KMS-11 (cell line): Measurements from ENCODE around the gene WDR26.

Experiments used
- H2AFZ ChIP-seq: fragments of 200-600 bp; sonication (generic); 2 replicates; pipeline ENCODE4 v1.6.1; 2016; ENCODE audit warnings: antibody characterized with exemption, mixed run types, low read depth
- H3K27ac ChIP-seq: fragments of 200-600 bp; sonication (generic); 2 replicates; pipeline ENCODE4 v1.6.1; 2016; ENCODE audit warnings: mild to moderate bottlenecking, mixed run types
- H3K27me3 ChIP-seq: fragments of 200-600 bp; sonication (generic); 2 replicates; pipeline ENCODE4 v1.6.1; 2017; ENCODE audit warnings: mild to moderate bottlenecking, low read depth, mixed run types, moderate library complexity; ENCODE audit not compliant: insufficient read depth
- H3K36me3 ChIP-seq: fragments of 200-600 bp; sonication (generic); 2 replicates; pipeline ENCODE4 v1.6.1; 2017; ENCODE audit warnings: mild to moderate bottlenecking, mixed run types; ENCODE audit not compliant: insufficient read depth
- H3K4me1 ChIP-seq: fragments of 200-600 bp; sonication (generic); 2 replicates; pipeline ENCODE4 v1.6.1; 2016; ENCODE audit warnings: mild to moderate bottlenecking, low read depth, mixed run types; ENCODE audit not compliant: poor library complexity, severe bottlenecking
- H3K4me2 ChIP-seq: fragments of 200-600 bp; sonication (generic); 2 replicates; pipeline ENCODE4 v1.7.0; 2016; ENCODE audit warnings: mild to moderate bottlenecking, mixed run types
- H3K4me3 ChIP-seq: fragments of 200-600 bp; sonication (generic); IDR thresholded peaks from 2 replicates; pipeline ENCODE4 v1.6.1; 2017; ENCODE audit warnings: low read depth, low read length, mixed read lengths; ENCODE audit not compliant: insufficient read depth
- H3K79me2 ChIP-seq: fragments of 200-600 bp; sonication (generic); 2 replicates; pipeline ENCODE4 v1.6.1; 2016; ENCODE audit warnings: low read depth, mixed run types; ENCODE audit not compliant: insufficient read depth
- H3K9ac ChIP-seq: fragments of 200-600 bp; sonication (generic); 2 replicates; pipeline ENCODE4 v1.6.1; 2016; ENCODE audit warnings: mild to moderate bottlenecking, mixed run types
- H4K20me1 ChIP-seq: fragments of 200-600 bp; sonication (generic); 2 replicates; pipeline ENCODE4 v1.6.1; 2016; ENCODE audit warnings: mild to moderate bottlenecking, mixed run types; ENCODE audit not compliant: insufficient read depth
- CTCF ChIP-seq: fragments of 200-600 bp; sonication (generic); conservative IDR thresholded peaks from 2 replicates; pipeline ENCODE4 v1.6.1; 2017; ENCODE audit warnings: low read depth, mild to moderate bottlenecking, antibody characterized with exemption, low read length, moderate library complexity, mixed read lengths

Gene WDR26

GRCh38 chr1:224375059-224375458 lies 59.5 kb downstream of the WDR26 start:
- H3K4me1 ChIP-seq: peaks cover 66% of the 10 kb centered on the region
- no peak overlapping the region for H3K4me2 ChIP-seq
- no peak overlapping the region for H2AFZ ChIP-seq
- H4K20me1 ChIP-seq: no peaks in the 10 kb centered on the region
- no peak overlapping the region for H3K4me3 ChIP-seq
- no peak overlapping the region for H3K9ac ChIP-seq
- H3K27ac ChIP-seq: no peak overlapping the region
- no peaks in the 10 kb centered on the region for H3K27me3 ChIP-seq
- no peaks in the 10 kb centered on the region for H3K79me2 ChIP-seq
- no peak for TF ChIP-seq CTCF
- no peaks in the 10 kb centered on the region; the same call in 1 of the 2 replicates for H3K36me3 ChIP-seq

- Histone ChIP-seq H3K79me2 (no peaks in the 10 kb centered on the region), H3K36me3 (no peaks in the 10 kb centered on the region; the same call in 1 of the 2 replicates), H4K20me1 (no peaks in the 10 kb centered on the region), H3K4me2 (no peak overlapping the region; the same call in 1 of the 2 replicates), H2AFZ (no peak overlapping the region), H3K27me3 (no peaks in the 10 kb centered on the region), H3K4me1 (peaks cover 59% of the 10 kb centered on the region), H3K27ac (peak overlapping the region; percentile 33; the same call in 1 of the 2 replicates), H3K4me3 (no peak overlapping the region), H3K9ac (no peak overlapping the region)
- no peak for TF ChIP-seq CTCF
These were observed 61.5 kb downstream of the WDR26 start for GRCh38 chr1:224373008-224373590.

GRCh38 chr1:224368409-224368808 lies 66.2 kb downstream of the WDR26 start:
- no peaks in the 10 kb centered on the region for H4K20me1 ChIP-seq
- H3K27ac ChIP-seq: no peak overlapping the region
- no peak overlapping the region for H3K4me3 ChIP-seq
- no peak overlapping the region for H3K4me2 ChIP-seq
- H2AFZ ChIP-seq: no peak overlapping the region
- H3K9ac ChIP-seq: no peak overlapping the region
- 0 out of 2 replicates have a peak, but pooled peaks cover 10% of the 10 kb centered on the region for H3K79me2 ChIP-seq
- no peak for TF ChIP-seq CTCF
- peaks cover 12% of the 10 kb centered on the region for H3K4me1 ChIP-seq
- H3K36me3 ChIP-seq: no peaks in the 10 kb centered on the region; the same call in 1 of the 2 replicates
- no peaks in the 10 kb centered on the region for H3K27me3 ChIP-seq

- Histone ChIP-seq H3K4me3 (no peak overlapping the region), H3K9ac (no peak overlapping the region), H2AFZ (no peak overlapping the region), H3K4me2 (no peak overlapping the region), H3K27me3 (no peaks in the 10 kb centered on the region), H3K79me2 (peaks cover 36% of the 10 kb centered on the region; the same call in 1 of the 2 replicates), H4K20me1 (no peaks in the 10 kb centered on the region), H3K4me1 (peaks cover 18% of the 10 kb centered on the region), H3K27ac (no peak overlapping the region), H3K36me3 (no peaks in the 10 kb centered on the region)
- no peak for TF ChIP-seq CTCF
These were observed 75.4 kb downstream of the WDR26 start for GRCh38 chr1:224359207-224359606.
